Measurements from ENCODE around the gene SORCS2. TPM values are rescaled to one million over a fixed set of nuclear protein-coding genes. Genes with fewer than 3 reads are reported as not detected.

Gene SORCS2
- total RNA-seq, 4 donors from 2014 or later, result 0.48 to 1.8 (median 0.68) TPM; not detected in 1

GRCh38 chr4:7419961-7420660 lies 227.8 kb downstream of the SORCS2 start:
- no peak overlapping the region for H3K4me3 ChIP-seq
- H3K9me3 ChIP-seq, result no peaks in the 10 kb centered on the region
- no peaks in the 10 kb centered on the region for H3K36me3 ChIP-seq
- 67% methylated on average over 4 of the region's 4 CpGs; no CpG with 5 or more reads in 1 of the 2 donors for WGBS, 2 donors (ENCODE audit: low coverage in 1 of 2)
- H3K27me3 ChIP-seq, result no peaks in the 10 kb centered on the region
- H3K4me1 ChIP-seq, result no peaks in the 10 kb centered on the region
- TF ChIP-seq EP300 (IDR thresholded peaks at IDR 0.05; ENCODE audit: low read depth), result no peak
- no peak for TF ChIP-seq POLR2A (IDR thresholded peaks at IDR 0.05)
- no peak for TF ChIP-seq CTCF (IDR thresholded peaks at IDR 0.05)
- no peak for TF ChIP-seq POLR2AphosphoS5 (IDR thresholded peaks at IDR 0.05)
- in situ Hi-C loops (cut with MboI; ENCODE audit: low pct_ligation_motif_present in 1 of 4, low pct_unique_long_range_greater_than_20kb in 1 of 4, low sequenced_read_pairs in 3 of 4), result no loop called here
- no peak for DNase-seq
- intact Hi-C loops (cut with DNase I; ENCODE audit: low total_unique reads), result no loop called here
- no peak overlapping the region for H3K27ac ChIP-seq

- in situ Hi-C loops (cut with MboI; ENCODE audit: low pct_ligation_motif_present in 1 of 4, low pct_unique_long_range_greater_than_20kb in 1 of 4, low sequenced_read_pairs in 3 of 4) (no loop called here), intact Hi-C loops (cut with DNase I; ENCODE audit: low total_unique reads) (no loop called here)
- Histone ChIP-seq H3K36me3 (no peaks in the 10 kb centered on the region), H3K4me3 (no peak overlapping the region), H3K27ac (no peak overlapping the region), H3K27me3 (no peaks in the 10 kb centered on the region), H3K4me1 (no peaks in the 10 kb centered on the region), H3K9me3 (no peaks in the 10 kb centered on the region)
- TF ChIP-seq EP300 (IDR thresholded peaks at IDR 0.05; ENCODE audit: low read depth), result no peak
- no peak for TF ChIP-seq POLR2AphosphoS5 (IDR thresholded peaks at IDR 0.05)
- TF ChIP-seq CTCF (IDR thresholded peaks at IDR 0.05), result no peak
- TF ChIP-seq POLR2A (IDR thresholded peaks at IDR 0.05), result no peak
- WGBS, 2 donors (ENCODE audit: low coverage in 1 of 2), result 86% methylated on average over 14 of the region's 14 CpGs; no CpG with 5 or more reads in 1 of the 2 donors
- no peak for DNase-seq
Observed at GRCh38 chr4:7420661-7421040, 228.3 kb downstream of the SORCS2 start.

DNA sequence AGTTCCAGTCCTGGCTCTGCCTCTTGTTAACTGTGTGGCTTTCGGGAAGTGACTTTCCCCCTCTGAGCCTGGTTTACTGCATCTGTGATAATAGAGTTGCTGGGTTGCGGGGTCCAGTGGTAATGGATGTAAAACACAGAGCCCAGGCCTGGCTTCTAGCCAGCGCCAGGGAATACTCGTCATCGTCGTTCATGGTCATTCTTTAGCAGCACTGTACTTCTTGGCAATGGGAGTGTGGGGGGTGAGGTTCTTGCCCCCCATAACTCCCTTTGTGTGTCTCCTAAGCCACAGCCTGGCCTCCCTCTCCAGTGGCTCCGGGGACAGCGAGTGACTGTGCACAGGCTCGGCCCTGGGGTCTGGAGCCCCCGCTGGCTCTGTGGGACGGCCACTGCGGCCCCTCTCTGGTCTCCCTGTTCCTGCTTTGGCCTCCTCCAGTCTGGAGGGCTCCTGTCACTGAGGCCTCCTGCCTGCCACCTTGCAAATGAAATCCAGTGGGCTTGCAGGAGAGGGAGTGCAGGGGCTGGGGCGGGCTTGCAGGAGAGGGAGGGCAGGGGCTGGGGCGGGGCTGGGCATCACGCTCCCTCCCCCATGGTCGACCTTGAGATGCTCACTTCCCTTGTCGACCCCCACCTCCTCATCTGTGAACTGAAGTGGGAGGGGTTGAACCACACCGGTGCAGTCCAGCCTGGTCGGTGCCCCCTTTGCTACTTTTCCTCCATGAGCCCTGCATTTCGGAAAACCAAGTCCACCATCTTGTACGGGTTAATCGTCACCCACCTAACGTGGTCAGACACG lies 229.2 kb downstream of the SORCS2 start:
- 76% methylated on average over 24 of the region's 24 CpGs; no CpG with 5 or more reads in 1 of the 2 donors for WGBS, 2 donors (ENCODE audit: low coverage in 1 of 2)

More for the DNA sequence above, 229.2 kb downstream of the SORCS2 start:
- no peaks in the 10 kb centered on the region for H3K4me1 ChIP-seq
- no peak overlapping the region for H3K27ac ChIP-seq
- no peaks in the 10 kb centered on the region for H3K36me3 ChIP-seq
- DNase-seq, result no peak
- intact Hi-C loops (cut with DNase I; ENCODE audit: low total_unique reads) (no loop called here), in situ Hi-C loops (cut with MboI; ENCODE audit: low pct_ligation_motif_present in 1 of 4, low pct_unique_long_range_greater_than_20kb in 1 of 4, low sequenced_read_pairs in 3 of 4) (no loop called here)
- no peaks in the 10 kb centered on the region for H3K27me3 ChIP-seq
- TF ChIP-seq EP300 (IDR thresholded peaks at IDR 0.05; ENCODE audit: low read depth), result no peak
- TF ChIP-seq POLR2AphosphoS5 (IDR thresholded peaks at IDR 0.05), result no peak
- no peak for TF ChIP-seq CTCF (IDR thresholded peaks at IDR 0.05)
- no peak for TF ChIP-seq POLR2A (IDR thresholded peaks at IDR 0.05)
- H3K4me3 ChIP-seq, result no peak overlapping the region
- no peaks in the 10 kb centered on the region for H3K9me3 ChIP-seq
